Omental fat pad (tissue), 4 donors: ENCODE results near the gene HS6ST2. TPM values are rescaled to one million over a fixed set of nuclear protein-coding genes. Genes with fewer than 3 reads are reported as not detected.

Source experiments
- ATAC-seq: fragments of 150-250 bp; one replicate; pipeline ENCODE4 v1.9.1; 2016; ENCODE audit warnings: mild to moderate bottlenecking, moderate library complexity; ENCODE audit not compliant: low FRiP score
- DNase-seq: peaks from one replicate; pipeline ENCODE4 v3.0.0-alpha.2; 2019; ENCODE audit warnings: low spot score
- total RNA-seq, 4 donors: library from RNA; depleted of rRNA; stranded (reverse); fragments of >200 nt; gene quantifications; one replicate each; pipeline ENCODE4 v1.1.0, GENCODE V29; 2016
- TF ChIP-seq, protein P1 (sequence below), 3 donors: fragments of 450-650 bp; IDR thresholded peaks; one replicate each; pipeline ENCODE4 v1.5.1; 2016 to 2017; ENCODE audit warnings: antibody characterized with exemption in 3 of 3, mild to moderate bottlenecking in 3 of 3, moderate library complexity in 2 of 3

HS6ST2 gene
- total RNA-seq, 4 donors from 2014 or later = 0.13 to 1.1 (median 0.46) TPM; not detected in 1

DNA sequence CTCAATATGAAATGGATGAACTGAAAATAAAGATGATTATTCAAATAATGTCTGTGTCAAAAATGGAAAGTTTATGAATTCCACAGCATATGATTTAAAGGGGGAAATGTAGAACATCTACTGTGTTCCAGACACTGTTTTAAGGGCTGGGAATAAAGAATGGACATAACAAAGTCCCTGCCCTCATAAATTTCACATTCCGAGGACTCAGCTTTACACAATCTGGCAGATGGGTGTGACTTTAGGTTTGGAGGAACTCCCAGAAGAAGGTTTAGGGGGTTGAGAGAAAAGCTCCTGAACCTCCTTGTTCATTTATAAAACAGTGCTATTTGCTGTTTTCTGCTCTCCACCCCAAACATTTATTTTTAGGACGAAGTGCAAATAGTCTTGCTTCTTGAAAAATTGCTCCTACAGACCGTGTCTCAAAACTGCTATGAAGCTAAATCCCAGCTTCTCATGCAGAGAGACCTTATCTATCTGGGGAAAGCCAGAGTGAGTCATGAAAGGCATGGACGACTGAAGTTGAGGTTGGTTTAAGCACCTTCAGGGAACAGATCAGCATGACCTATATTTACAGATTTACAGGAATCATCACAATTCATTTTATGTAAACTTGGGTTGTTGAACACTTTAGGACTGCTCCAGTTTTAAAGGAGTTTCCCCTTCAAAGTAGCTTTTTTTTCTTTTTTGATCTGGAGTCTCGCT, 184.3 kb downstream of the HS6ST2 start:
- TF ChIP-seq, protein P1, sequence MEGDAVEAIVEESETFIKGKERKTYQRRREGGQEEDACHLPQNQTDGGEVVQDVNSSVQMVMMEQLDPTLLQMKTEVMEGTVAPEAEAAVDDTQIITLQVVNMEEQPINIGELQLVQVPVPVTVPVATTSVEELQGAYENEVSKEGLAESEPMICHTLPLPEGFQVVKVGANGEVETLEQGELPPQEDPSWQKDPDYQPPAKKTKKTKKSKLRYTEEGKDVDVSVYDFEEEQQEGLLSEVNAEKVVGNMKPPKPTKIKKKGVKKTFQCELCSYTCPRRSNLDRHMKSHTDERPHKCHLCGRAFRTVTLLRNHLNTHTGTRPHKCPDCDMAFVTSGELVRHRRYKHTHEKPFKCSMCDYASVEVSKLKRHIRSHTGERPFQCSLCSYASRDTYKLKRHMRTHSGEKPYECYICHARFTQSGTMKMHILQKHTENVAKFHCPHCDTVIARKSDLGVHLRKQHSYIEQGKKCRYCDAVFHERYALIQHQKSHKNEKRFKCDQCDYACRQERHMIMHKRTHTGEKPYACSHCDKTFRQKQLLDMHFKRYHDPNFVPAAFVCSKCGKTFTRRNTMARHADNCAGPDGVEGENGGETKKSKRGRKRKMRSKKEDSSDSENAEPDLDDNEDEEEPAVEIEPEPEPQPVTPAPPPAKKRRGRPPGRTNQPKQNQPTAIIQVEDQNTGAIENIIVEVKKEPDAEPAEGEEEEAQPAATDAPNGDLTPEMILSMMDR (IDR thresholded peaks at IDR 0.05) = no peak
- ATAC-seq = peak; percentile 51
- DNase-seq = no peak

DNA sequence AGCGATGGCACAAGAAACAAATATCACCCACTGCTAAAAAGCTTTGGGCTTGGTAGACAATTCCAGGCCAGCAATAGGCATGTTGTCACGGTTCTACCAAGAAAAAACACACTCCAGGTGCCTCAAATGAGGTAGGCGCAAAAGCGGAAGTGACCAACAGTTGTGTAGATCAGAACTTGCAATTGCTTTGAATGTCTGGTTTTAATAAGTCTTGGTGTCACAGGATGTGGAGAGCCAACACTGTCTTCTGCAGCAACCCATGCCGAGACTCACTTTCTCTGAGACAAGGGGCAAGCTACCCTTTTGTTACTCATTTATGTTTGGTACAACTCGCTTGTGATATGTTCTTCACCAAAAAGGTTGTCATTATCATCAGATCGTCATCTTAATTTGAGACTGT, 188.8 kb downstream of the HS6ST2 start:
- ATAC-seq = no peak
- TF ChIP-seq, protein P1 (IDR thresholded peaks at IDR 0.05) = no peak
- DNase-seq = no peak

DNA sequence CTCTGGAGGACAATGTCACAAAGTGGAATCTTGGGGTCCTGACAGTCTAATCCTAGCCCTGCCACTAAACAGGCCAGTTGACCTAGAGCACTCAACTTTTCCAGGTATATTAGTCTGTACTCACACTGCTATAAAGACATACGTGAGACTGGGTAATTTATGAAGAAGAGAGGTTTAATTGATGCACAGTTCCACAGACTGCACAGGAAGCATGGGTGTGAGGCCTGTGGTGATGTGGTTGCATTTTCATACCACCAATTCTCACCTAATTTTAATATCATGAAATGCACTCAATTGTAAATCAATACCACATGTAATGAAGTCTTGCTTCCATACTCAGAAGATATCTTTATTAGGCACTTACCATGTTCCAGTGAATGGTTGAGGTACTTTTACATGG, 192.0 kb downstream of the HS6ST2 start:
- TF ChIP-seq, protein P1 (IDR thresholded peaks at IDR 0.05) = no peak
- DNase-seq (no peak), ATAC-seq (no peak)

DNA sequence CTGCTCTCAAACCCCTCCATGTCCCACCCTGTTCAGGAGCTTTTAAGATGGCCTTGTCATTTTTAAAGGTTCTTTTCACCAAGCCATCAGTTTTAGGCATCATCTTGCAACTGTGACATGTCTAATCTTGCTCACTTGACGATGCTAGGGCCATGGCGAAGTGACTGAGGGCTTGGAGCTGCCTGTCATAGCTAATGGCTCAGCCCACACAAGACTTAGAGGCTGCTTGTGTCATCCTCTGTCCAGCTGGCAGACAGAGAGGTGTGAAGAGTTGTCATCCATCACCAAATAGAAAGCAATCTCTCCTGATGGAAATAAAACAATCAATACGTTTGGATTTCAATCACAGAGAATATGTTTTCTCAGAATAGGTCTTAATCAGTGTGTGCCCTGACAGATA, 194.9 kb downstream of the HS6ST2 start:
- TF ChIP-seq, protein P1 (IDR thresholded peaks at IDR 0.05) = no peak
- DNase-seq (no peak), ATAC-seq (no peak)

DNA sequence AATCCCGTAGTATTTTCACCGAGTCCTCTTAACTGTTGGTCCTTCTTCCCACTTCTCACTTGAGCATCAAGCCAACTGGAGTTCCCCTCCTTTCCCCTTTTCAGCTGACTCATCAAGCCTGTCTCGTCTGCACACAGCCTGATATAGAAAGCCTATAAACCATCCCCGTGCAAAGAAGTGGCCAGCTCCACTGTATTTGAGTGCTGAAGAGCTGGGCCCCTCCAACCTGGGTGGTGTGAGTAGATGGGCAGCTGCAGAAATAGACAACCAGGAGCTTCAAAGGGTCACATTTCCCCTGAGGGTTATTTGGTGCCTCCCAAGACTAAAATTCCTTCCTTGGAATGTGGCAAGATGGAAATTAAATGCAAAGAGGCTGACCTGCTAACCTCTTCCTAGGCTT, 199.7 kb downstream of the HS6ST2 start:
- no peak for DNase-seq
- TF ChIP-seq, protein P1 (IDR thresholded peaks at IDR 0.05) = no peak
- ATAC-seq = no peak

DNA sequence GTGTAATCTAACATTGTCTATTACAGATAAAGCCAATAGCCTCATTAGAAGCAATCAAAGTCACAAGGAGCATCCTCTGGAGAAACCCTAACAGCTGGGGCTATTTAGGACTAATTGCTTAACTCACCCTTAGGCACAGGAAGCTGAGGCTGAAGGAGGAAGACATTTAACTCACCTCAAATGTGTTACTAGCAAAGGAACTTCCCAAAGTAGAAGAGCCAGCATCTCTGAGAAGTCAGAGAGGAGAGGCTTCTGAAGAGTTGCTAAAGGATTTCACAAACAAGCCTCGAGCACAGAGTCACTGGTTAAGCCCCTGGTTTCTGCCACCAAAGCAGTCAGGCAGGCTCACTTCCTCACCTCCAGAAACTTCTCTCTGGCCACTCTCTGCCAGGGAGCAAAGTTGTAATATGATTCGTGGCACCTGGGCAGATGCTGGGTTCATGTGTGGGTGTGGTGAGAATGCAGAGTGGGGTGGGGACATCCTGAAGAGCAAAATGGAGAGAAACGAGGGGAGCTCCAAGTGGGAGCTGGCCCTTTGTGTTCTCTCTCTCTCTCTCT, 201.3 kb downstream of the HS6ST2 start:
- DNase-seq (no peak), ATAC-seq (no peak)
- TF ChIP-seq, protein P1 (IDR thresholded peaks at IDR 0.05) = no peak

DNA sequence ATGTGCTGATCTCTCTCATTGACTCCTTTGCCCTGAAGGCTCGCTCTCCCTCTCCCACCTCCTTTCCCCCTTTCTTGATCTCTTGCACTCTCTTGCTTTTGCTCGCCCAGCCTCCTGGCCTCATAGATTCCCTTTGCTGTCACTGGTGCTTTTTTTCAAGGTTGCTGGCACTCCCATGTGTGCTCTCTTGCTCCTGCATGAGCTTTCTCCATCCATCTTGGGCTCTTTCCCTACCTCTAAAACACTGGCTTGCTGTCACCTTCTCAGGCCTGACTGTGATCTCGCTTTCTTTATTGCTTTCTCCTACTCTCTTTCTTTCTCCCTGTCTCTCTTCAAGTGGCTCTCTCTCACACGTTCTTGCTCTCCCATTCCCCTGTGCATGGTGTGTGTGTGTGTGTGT, 202.0 kb downstream of the HS6ST2 start:
- ATAC-seq = no peak
- no peak for DNase-seq
- TF ChIP-seq, protein P1 (IDR thresholded peaks at IDR 0.05) = no peak
